ENCODE data around the gene CRTAP. TPM values are rescaled to one million over a fixed set of nuclear protein-coding genes. Genes with fewer than 3 reads are reported as not detected.

The CRTAP gene
- total and polyA plus RNA-seq, 2 of the 13 experiments (the other 11 are each of a cell fraction or from before 2014, with no cell fraction given): 54.2 to 119 TPM

DNA sequence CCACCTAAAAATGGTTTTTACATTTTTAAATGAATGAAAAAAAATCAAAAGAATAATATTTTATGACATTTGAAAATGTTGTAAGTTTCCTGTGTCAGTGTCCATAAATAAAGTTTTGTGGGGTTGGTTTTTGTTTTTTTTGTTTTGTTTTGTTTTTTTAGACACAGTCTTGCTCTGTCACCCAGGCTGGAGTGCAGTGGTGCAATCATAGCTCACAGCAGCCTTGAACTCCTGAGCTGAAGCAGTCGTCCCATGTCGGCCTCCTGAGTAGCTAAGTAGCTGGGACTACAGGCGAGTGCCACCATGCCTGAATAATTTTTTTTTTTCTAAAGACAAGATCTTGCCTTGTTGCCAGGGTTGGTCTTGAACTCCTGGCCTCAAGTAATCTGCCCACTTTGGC, 14.1 kb upstream of the CRTAP start (continued):
- TF ChIP-seq SMC3 (IDR thresholded peaks at IDR 0.05; ENCODE audit: low read length) (no peak), ZNF703 (CRISPR knock-in tag; IDR thresholded peaks at IDR 0.05; ENCODE audit: borderline replicate concordance) (no peak), TBL1XR1 (IDR thresholded peaks at IDR 0.05; ENCODE audit: borderline replicate concordance, low read length, partially characterized antibody) (no peak), RAD51 (IDR thresholded peaks at IDR 0.05; ENCODE audit: borderline replicate concordance) (no peak), ZBTB40 (IDR thresholded peaks at IDR 0.05) (peak; percentile 78), ZBTB40 (CRISPR knock-in tag; IDR thresholded peaks at IDR 0.05) (peak; percentile 89; the same call in 1 of the 2 replicates), ZBTB21 (CRISPR knock-in tag; IDR thresholded peaks at IDR 0.05) (no peak), ZSCAN21 (CRISPR knock-in tag; IDR thresholded peaks at IDR 0.05; ENCODE audit: borderline replicate concordance) (no peak), ZNF12 (CRISPR knock-in tag; IDR thresholded peaks at IDR 0.05) (no peak), HNF4A (CRISPR knock-in tag; IDR thresholded peaks at IDR 0.05) (peak; percentile 32), MXD4 (CRISPR knock-in tag; IDR thresholded peaks at IDR 0.05) (no peak), MEIS2 (CRISPR knock-in tag; IDR thresholded peaks at IDR 0.05) (no peak), ZIK1 (CRISPR knock-in tag; IDR thresholded peaks at IDR 0.05; ENCODE audit: borderline replicate concordance, low read depth) (no peak), FOXP4 (CRISPR knock-in tag; IDR thresholded peaks at IDR 0.05) (0 out of 2 replicates have a peak, but pooled peaks have one; percentile 29)
- TF ChIP-seq, protein P1, sequence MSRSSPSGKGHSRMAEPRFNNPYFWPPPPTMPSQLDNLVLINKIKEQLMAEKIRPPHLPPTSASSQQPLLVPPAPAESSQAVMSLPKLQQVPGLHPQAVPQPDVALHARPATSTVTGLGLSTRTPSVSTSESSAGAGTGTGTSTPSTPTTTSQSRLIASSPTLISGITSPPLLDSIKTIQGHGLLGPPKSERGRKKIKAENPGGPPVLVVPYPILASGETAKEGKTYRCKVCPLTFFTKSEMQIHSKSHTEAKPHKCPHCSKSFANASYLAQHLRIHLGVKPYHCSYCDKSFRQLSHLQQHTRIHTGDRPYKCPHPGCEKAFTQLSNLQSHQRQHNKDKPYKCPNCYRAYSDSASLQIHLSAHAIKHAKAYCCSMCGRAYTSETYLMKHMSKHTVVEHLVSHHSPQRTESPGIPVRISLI (CRISPR knock-in tag; IDR thresholded peaks at IDR 0.05; ENCODE audit: borderline replicate concordance): peak; percentile 19; the same call in 1 of the 2 replicates
- TF ChIP-seq, protein P2, sequence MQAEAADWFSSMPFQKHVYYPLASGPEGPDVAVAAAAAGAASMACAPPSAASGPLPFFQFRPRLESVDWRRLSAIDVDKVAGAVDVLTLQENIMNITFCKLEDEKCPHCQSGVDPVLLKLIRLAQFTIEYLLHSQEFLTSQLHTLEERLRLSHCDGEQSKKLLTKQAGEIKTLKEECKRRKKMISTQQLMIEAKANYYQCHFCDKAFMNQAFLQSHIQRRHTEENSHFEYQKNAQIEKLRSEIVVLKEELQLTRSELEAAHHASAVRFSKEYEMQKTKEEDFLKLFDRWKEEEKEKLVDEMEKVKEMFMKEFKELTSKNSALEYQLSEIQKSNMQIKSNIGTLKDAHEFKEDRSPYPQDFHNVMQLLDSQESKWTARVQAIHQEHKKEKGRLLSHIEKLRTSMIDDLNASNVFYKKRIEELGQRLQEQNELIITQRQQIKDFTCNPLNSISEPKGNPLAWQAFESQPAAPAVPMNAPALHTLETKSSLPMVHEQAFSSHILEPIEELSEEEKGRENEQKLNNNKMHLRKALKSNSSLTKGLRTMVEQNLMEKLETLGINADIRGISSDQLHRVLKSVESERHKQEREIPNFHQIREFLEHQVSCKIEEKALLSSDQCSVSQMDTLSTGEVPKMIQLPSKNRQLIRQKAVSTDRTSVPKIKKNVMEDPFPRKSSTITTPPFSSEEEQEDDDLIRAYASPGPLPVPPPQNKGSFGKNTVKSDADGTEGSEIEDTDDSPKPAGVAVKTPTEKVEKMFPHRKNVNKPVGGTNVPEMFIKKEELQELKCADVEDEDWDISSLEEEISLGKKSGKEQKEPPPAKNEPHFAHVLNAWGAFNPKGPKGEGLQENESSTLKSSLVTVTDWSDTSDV (CRISPR knock-in tag; IDR thresholded peaks at IDR 0.05): no peak

Data from HepG2 (cell line).